ENCODE data around the gene KLC4.

DNA sequence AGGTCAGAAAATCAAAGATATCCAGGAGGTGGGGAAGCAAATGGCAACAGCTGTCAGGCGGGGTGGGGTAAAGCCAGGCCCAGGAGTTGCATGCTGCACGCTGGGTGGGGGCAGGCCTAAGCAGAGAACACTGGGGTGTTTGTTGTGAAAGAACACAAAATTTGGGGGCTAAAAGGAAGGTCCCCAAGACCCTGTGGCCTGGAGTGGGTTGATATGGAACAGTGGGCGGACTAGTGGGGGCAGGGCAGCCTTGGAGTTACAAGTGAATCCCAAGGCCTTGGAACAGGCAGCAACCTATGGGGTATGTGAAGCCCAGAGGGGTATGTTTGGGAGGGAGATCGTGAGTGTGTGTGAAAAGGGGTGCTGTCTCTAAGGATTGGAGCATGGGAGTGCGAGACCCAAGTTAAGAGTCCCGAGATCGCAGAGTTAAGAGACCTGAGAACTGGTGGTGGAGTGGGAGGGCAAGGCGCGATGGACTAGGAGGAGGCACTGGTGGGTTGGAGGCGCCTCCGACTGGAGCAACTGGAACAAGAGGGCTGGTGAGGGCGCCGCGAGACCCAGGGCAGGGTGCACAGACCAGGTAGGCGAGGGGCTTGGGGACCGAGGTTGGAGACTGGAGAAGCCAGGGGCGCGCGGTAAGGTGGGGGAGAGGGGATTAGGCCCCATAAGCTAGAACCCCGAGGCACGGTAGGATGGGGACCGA, 6.4 kb upstream of the KLC4 start:
- TF ChIP-seq, protein P1, sequence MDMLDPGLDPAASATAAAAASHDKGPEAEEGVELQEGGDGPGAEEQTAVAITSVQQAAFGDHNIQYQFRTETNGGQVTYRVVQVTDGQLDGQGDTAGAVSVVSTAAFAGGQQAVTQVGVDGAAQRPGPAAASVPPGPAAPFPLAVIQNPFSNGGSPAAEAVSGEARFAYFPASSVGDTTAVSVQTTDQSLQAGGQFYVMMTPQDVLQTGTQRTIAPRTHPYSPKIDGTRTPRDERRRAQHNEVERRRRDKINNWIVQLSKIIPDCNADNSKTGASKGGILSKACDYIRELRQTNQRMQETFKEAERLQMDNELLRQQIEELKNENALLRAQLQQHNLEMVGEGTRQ (IDR thresholded peaks at IDR 0.05): no peak
- TF ChIP-seq SREBF2 (IDR thresholded peaks at IDR 0.05) (no peak), ZC3H11A (IDR thresholded peaks at IDR 0.05) (no peak)

Data from A549 (cell line).